ENCODE results near the gene FMN2. TPM values are rescaled to one million over a fixed set of nuclear protein-coding genes. Genes with fewer than 3 reads are reported as not detected.

The FMN2 gene
- total and polyA plus RNA-seq, 2 experiments from 2014 or later: 0.97 TPM; not detected in 1

DNA sequence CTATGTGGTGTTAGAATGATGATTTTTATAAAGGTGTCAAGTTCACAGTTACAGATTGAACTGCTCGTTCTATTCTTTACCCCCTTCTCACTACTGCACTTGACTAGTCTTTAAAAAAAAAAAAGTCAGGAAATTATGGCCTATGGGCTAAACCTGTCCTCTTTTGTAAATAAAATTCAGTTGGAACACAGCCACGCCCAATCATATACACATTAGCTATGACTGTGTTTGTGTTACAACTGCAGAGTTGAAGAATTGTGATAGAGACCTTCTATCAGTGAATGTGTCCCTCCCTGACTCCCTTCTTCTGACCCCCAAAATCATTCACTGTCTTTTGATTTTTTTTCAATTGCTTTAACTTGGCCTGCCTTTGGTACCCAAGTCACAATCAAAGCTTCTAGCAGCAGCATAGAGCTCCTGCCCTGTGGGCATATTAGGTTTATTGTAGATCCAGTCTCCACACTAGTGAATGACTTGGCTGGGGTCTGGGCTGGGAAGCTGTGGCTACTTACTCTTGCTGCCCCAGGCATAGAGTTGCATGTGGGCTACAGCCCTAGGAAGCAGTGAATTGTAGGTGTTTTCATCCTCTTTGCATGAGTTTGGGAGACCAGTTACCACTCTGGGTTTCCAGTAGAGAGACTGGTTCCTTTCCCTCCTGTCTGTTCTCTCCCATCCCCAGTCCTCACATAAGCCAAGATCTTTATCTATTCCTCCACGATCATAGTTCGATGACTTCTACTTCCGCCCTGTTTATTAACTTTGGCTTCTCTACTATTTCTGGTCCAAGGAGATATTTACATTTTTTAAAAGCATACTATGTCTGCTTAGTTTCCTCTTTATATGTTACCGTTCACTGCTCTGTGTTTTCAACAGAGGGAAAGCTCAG, 249.9 kb downstream of the FMN2 start:
- no peak for DNase-seq (ENCODE audit: low spot score)
- no peaks in the 10 kb centered on the region for H3K27me3 ChIP-seq

GRCh38 chr1:240342251-240342625, 250.6 kb downstream of the FMN2 start:
- no peaks in the 10 kb centered on the region for H3K79me2 ChIP-seq
- H2AFZ ChIP-seq: no peak overlapping the region
- WGBS (ENCODE audit: low lambda C conversion rate, missing lambda C conversion rate): 80% methylated on average over 3 of the region's 3 CpGs

More for the DNA sequence above, 249.9 kb downstream of the FMN2 start:
- no peaks in the 10 kb centered on the region for H3K79me2 ChIP-seq
- TF ChIP-seq EZH2 (IDR thresholded peaks at IDR 0.05; ENCODE audit: borderline replicate concordance): no peak
- no peak for TF ChIP-seq CTCF (IDR thresholded peaks at IDR 0.05; ENCODE audit: poor library complexity)
- TF ChIP-seq EZH2phosphoT487 (IDR thresholded peaks at IDR 0.05; ENCODE audit: low read depth, severe bottlenecking, unreplicated experiment): no peak
- peaks cover 6% of the 10 kb centered on the region for H3K4me1 ChIP-seq (ENCODE audit: insufficient read depth)
- no peaks in the 10 kb centered on the region for H3K9me2 ChIP-seq (replicated peaks; ENCODE audit: insufficient read depth)
- H4K20me1 ChIP-seq (ENCODE audit: insufficient read depth, poor library complexity, severe bottlenecking): no peaks in the 10 kb centered on the region
- H3K36me3 ChIP-seq (replicated peaks; ENCODE audit: insufficient read depth, low read depth): no peaks in the 10 kb centered on the region
- H2AFZ ChIP-seq: no peak overlapping the region
- WGBS (ENCODE audit: low lambda C conversion rate, missing lambda C conversion rate): 70% methylated on average over 6 of the region's 6 CpGs
- H3K9me3 ChIP-seq (ENCODE audit: low read depth): no peaks in the 10 kb centered on the region
- no peak overlapping the region for H3K4me3 ChIP-seq
- H3K27ac ChIP-seq: no peak overlapping the region
- no peak overlapping the region for H3K4me2 ChIP-seq

GRCh38 chr1:240343045-240343444, 251.4 kb downstream of the FMN2 start:
- no peaks in the 10 kb centered on the region for H4K20me1 ChIP-seq (ENCODE audit: insufficient read depth, poor library complexity, severe bottlenecking)
- no peak overlapping the region for H3K4me3 ChIP-seq
- WGBS (ENCODE audit: low lambda C conversion rate, missing lambda C conversion rate): 48% methylated on average over 2 of the region's 2 CpGs
- no peaks in the 10 kb centered on the region for H3K9me2 ChIP-seq (replicated peaks; ENCODE audit: insufficient read depth)
- H2AFZ ChIP-seq: no peak overlapping the region
- H3K36me3 ChIP-seq (replicated peaks; ENCODE audit: insufficient read depth, low read depth): no peaks in the 10 kb centered on the region
- H3K27me3 ChIP-seq: no peaks in the 10 kb centered on the region
- no peaks in the 10 kb centered on the region for H3K79me2 ChIP-seq
- TF ChIP-seq CTCF (IDR thresholded peaks at IDR 0.05; ENCODE audit: poor library complexity) (no peak), EZH2phosphoT487 (IDR thresholded peaks at IDR 0.05; ENCODE audit: low read depth, severe bottlenecking, unreplicated experiment) (no peak), EZH2 (IDR thresholded peaks at IDR 0.05; ENCODE audit: borderline replicate concordance) (no peak)
- no peak for DNase-seq (ENCODE audit: low spot score)
- H3K27ac ChIP-seq: no peak overlapping the region
- H3K9me3 ChIP-seq (ENCODE audit: low read depth): no peaks in the 10 kb centered on the region
- H3K4me2 ChIP-seq: no peak overlapping the region
- H3K4me1 ChIP-seq (ENCODE audit: insufficient read depth): peaks cover 6% of the 10 kb centered on the region

More at GRCh38 chr1:240342251-240342625, 250.6 kb downstream of the FMN2 start:
- H3K9me3 ChIP-seq (ENCODE audit: low read depth): no peaks in the 10 kb centered on the region
- no peak overlapping the region for H3K4me2 ChIP-seq
- H4K20me1 ChIP-seq (ENCODE audit: insufficient read depth, poor library complexity, severe bottlenecking): no peaks in the 10 kb centered on the region
- H3K9me2 ChIP-seq (replicated peaks; ENCODE audit: insufficient read depth): no peaks in the 10 kb centered on the region
- no peaks in the 10 kb centered on the region for H3K27me3 ChIP-seq
- no peak overlapping the region for H3K4me3 ChIP-seq
- peaks cover 6% of the 10 kb centered on the region for H3K4me1 ChIP-seq (ENCODE audit: insufficient read depth)
- no peak overlapping the region for H3K27ac ChIP-seq
- TF ChIP-seq EZH2 (IDR thresholded peaks at IDR 0.05; ENCODE audit: borderline replicate concordance) (no peak), CTCF (IDR thresholded peaks at IDR 0.05; ENCODE audit: poor library complexity) (no peak), EZH2phosphoT487 (IDR thresholded peaks at IDR 0.05; ENCODE audit: low read depth, severe bottlenecking, unreplicated experiment) (no peak)
- no peak for DNase-seq (ENCODE audit: low spot score)
- H3K36me3 ChIP-seq (replicated peaks; ENCODE audit: insufficient read depth, low read depth): no peaks in the 10 kb centered on the region
